ENCODE results near the gene NID1. TPM values are rescaled to one million over a fixed set of nuclear protein-coding genes. Genes with fewer than 3 reads are reported as not detected.

The NID1 gene
- total and polyA plus RNA-seq, 4 donors, result 21.2 to 90.1 (median 55.2) TPM

GRCh38 chr1:236101233-236102200 is 36.6 kb upstream of the NID1 start:
- DNase-seq (ENCODE audit: low spot score), result no peak
- WGBS, result 89% methylated on average over 10 of the region's 10 CpGs
- no peaks in the 10 kb centered on the region for H3K36me3 ChIP-seq (ENCODE audit: control insufficient read depth in 4 of 4, insufficient read depth in 3 of 4, low read depth in 1 of 4, low read length in 3 of 4)
- no peaks in the 10 kb centered on the region for H3K27me3 ChIP-seq (ENCODE audit: control insufficient read depth in 4 of 4, insufficient read depth in 4 of 4, low read length in 3 of 4)
- H3K9ac ChIP-seq (ENCODE audit: low read depth in 1 of 2, low read length in 2 of 2), result no peak overlapping the region
- peaks cover 0 to 3% (median 2%) of the 10 kb centered on the region in 4 donors for H3K4me1 ChIP-seq (ENCODE audit: control insufficient read depth in 4 of 4, insufficient read depth in 4 of 4, low read length in 3 of 4)
- H3K27ac ChIP-seq (ENCODE audit: low read depth in 1 of 2, low read length in 2 of 2), result no peak overlapping the region
- no peak overlapping the region for H3K4me3 ChIP-seq (ENCODE audit: low read depth in 1 of 3, low read length in 3 of 3)
- H3K9me3 ChIP-seq (ENCODE audit: control insufficient read depth in 4 of 4, low read length in 3 of 4), result peaks cover 0 to 3% (median 0%) of the 10 kb centered on the region in 4 donors
- TF ChIP-seq REST (IDR thresholded peaks at IDR 0.05) (no peak), JUND (IDR thresholded peaks at IDR 0.05) (no peak), HNF4A (conservative IDR thresholded peaks at IDR 0.05) (no peak), EGR1 (IDR thresholded peaks at IDR 0.05; ENCODE audit: low read depth in 2 of 2) (no peak), RAD21 (IDR thresholded peaks at IDR 0.05) (no peak), TAF1 (conservative IDR thresholded peaks at IDR 0.05) (no peak), MAX (IDR thresholded peaks at IDR 0.05) (no peak), ATF3 (IDR thresholded peaks at IDR 0.05) (no peak), FOXA2 (IDR thresholded peaks at IDR 0.05) (no peak), NR2F2 (IDR thresholded peaks at IDR 0.05) (no peak), SP1 (IDR thresholded peaks at IDR 0.05) (no peak), HNF4G (IDR thresholded peaks at IDR 0.05) (no peak), ZBTB33 (IDR thresholded peaks at IDR 0.05) (no peak), CTCF (IDR thresholded peaks at IDR 0.05; ENCODE audit: low read depth, low read length, missing input control) (no peak), GABPA (IDR thresholded peaks at IDR 0.05 in 1 of 2, conservative IDR thresholded peaks at IDR 0.05 in 1 of 2) (no peak), RXRA (IDR thresholded peaks at IDR 0.05) (no peak), YY1 (IDR thresholded peaks at IDR 0.05) (no peak), FOXA1 (IDR thresholded peaks at IDR 0.05) (no peak)
